ENCODE data around the gene DCTN4. TPM values are rescaled to one million over a fixed set of nuclear protein-coding genes. Genes with fewer than 3 reads are reported as not detected.

Gene DCTN4
- polyA plus RNA-seq, 6 donors from 2014 or later = 4.9 to 17.9 (median 12.0) TPM

DNA sequence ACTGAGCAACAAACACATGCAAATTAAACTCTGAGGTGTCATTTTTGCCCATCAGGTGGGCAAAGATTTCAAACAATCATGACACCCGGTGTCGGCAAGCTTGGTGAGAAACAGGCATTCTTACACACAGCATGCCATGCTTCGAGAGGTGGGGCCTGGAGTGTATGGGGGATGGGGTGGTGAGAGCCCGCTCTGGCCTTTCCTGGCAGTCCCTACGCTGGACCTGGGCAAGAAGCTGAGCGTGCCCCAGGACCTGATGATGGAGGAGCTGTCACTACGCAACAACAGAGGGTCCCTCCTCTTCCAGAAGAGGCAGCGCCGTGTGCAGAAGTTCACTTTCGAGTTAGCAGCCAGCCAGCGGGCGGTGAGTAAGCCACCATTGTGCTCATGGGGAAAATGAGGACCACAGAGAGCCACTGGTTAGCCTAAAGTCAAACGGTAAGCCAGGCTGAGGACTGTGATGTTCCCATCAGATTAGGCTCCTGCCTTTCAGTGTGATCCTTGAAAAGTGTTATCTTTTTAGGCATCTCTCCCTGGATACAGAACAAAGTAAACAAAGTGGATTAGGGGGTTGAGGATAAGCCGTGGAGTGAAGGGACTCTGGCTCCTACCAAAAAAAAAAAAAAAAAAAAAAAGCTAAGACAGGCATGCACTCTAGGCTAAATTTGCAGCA lies 88.4 kb downstream of the DCTN4 start:
- Mint-ChIP-seq H3K4me1 (peaks cover 0 to 10% (median 5%) of the 10 kb centered on the region in 3 donors), H3K36me3 (no peaks in the 10 kb centered on the region), H3K9me3 (no peaks in the 10 kb centered on the region), H3K4me3 (peak overlapping the region in 5 of 8 donors; percentile 10 to 77 (median 60)), H3K27me3 (peaks cover 25 to 27% (median 26%) of the 10 kb centered on the region in 3 donors), H3K27ac (no peak overlapping the region)
- no peak for ATAC-seq (ENCODE audit: low read depth in 2 of 2)
- DNase-seq = no peak

DNA sequence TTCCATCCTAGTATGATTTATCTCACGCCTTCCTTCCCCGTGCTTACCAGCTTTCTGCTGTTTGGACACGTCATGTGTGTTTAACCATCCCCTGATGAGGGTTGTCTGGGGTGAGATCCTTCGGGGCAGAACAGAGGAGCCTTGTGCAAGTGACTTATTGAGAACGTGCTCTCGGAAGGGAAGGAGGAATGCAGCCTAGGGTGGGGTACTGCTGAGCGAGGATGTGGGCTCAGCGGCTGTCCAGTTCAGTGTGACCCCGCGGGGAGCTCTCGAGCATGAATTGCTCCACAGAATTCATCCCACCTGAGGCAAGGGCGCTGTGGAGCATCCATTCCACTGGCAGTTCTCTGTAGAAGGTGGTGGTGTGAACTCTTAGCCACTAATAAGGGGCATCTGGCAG lies 93.8 kb downstream of the DCTN4 start:
- peaks cover 13 to 22% (median 20%) of the 10 kb centered on the region in 3 donors for H3K27me3 Mint-ChIP-seq
- DNase-seq (no peak), ATAC-seq (ENCODE audit: low read depth in 2 of 2) (no peak)
- H3K4me1 Mint-ChIP-seq = no peaks in the 10 kb centered on the region
- H3K36me3 Mint-ChIP-seq = no peaks in the 10 kb centered on the region
- H3K4me3 Mint-ChIP-seq = no peak overlapping the region
- H3K9me3 Mint-ChIP-seq = peaks cover 0 to 2% (median 0%) of the 10 kb centered on the region in 7 donors
- H3K27ac Mint-ChIP-seq = no peak overlapping the region

DNA sequence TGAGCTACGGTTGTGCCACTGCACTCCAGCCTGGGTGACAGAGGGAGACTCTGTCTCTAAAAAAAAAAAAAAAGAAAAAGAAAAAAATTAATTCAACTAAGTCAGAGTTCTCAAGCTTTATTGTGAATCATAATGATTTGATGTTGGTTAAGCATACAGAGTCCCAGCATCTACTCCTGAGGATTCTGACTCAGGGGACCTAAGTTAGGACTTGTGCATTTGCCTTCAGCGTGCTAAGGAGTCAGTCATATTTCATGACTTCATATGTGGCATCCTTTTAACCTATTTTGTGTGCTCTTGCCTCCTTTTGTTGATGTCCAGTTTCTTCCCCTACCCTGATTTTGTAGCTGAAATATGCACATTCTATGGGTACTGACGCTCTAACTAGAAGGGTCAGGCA lies 94.9 kb downstream of the DCTN4 start:
- no peak for ATAC-seq (ENCODE audit: low read depth in 2 of 2)

DNA sequence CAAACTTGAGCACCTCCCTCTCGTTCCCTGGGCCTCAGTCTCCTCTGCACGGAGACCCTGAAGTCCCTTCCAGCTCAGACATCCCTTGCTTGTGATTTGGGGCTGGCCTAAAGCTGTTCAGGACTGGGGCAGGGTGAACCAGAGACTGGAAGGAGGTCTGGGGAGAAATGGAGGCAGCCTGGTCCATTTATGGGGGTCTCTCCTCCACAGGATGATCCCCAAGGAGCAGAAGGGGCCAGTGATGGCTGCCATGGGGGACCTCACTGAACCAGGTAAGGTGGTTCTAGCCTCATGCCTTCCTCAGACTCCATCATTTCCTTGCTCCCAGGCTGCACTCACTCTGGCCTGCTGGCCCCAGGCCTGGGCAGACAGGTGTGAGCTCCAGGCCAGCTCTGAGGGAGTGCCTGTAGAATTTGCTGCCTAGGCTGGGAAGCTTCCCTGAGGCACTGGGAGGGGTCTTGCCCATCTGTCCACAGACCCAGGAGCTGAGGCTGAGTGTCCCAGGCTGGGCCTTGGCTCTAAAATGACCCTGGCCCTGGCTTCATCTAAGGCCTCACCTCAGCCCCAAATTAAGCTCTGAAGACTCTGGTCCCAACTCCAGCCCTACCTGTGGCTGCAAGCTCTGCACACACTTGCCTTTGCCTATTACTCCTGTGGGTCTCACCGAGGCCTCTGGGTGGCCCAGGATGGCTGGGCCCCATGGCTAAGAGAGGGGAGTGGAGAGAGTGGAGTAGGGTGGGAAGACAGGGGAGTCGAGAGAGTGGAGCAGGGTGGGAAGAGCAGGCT lies 95.9 kb downstream of the DCTN4 start:
- no peak for ATAC-seq (ENCODE audit: low read depth in 2 of 2)
- peak overlapping the region in 3 of 6 donors; percentile 37 to 54 (median 42) for H3K27ac Mint-ChIP-seq
- no peak for DNase-seq
- peaks cover 0 to 2% (median 0%) of the 10 kb centered on the region in 7 donors for H3K9me3 Mint-ChIP-seq
- H3K4me1 Mint-ChIP-seq = peaks cover 0 to under 1% (median 0%) of the 10 kb centered on the region in 3 donors
- H3K27me3 Mint-ChIP-seq = peaks cover 9 to 20% (median 13%) of the 10 kb centered on the region in 3 donors
- no peaks in the 10 kb centered on the region for H3K36me3 Mint-ChIP-seq
- no peak overlapping the region for H3K4me3 Mint-ChIP-seq

More for the DNA sequence above, 94.9 kb downstream of the DCTN4 start:
- Mint-ChIP-seq H3K36me3 (no peaks in the 10 kb centered on the region), H3K27ac (no peak overlapping the region), H3K4me1 (no peaks in the 10 kb centered on the region), H3K4me3 (no peak overlapping the region), H3K27me3 (peaks cover 9 to 20% (median 13%) of the 10 kb centered on the region in 3 donors), H3K9me3 (peaks cover 0 to 2% (median 0%) of the 10 kb centered on the region in 7 donors)
- DNase-seq = no peak

DNA sequence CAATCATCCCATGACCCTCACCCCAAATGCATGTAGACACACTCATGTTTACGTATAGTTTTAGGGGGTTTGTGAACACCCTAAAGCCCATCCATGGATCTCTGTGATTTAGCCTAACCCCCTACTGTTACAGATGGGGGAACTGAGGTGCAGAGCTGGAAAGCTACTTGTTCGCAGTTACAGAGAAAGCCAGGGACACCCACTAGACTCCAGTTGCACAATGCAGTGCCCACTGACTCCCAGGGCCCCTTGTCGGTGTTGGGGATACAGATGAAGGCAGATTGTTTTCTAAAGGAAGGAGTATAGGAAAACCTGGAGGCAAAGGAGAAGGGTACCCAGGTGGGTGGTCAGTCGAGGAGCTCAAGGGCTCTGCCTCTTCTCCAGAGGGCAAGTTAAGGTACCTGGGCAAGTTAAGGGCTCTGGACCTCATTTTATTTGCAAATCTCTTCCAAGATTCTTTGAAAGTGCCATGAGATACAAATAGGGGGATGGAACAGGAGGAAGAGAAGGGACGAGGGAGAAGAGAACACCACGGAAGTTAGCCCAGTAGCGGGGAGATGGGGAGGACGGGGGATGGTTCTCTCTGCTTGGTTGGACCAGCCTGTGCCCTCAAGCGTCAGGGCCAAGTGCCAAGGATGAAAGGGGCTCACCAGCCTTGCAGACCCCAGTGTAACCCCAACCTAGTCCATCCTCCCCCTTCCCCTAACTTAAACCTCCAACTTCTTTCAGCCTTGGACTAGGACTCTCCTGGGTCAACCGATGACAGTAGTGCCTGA lies 96.8 kb downstream of the DCTN4 start:
- Mint-ChIP-seq H3K4me3 (no peak overlapping the region), H3K27me3 (peaks cover 9 to 20% (median 13%) of the 10 kb centered on the region in 3 donors), H3K4me1 (peaks cover 0 to 9% (median 9%) of the 10 kb centered on the region in 3 donors), H3K36me3 (no peaks in the 10 kb centered on the region), H3K9me3 (peaks cover 0 to 2% (median 0%) of the 10 kb centered on the region in 7 donors), H3K27ac (peak overlapping the region in 1 of 6 donors; percentile 42)
- ATAC-seq (ENCODE audit: low read depth in 2 of 2) (no peak), DNase-seq (no peak)

DNA sequence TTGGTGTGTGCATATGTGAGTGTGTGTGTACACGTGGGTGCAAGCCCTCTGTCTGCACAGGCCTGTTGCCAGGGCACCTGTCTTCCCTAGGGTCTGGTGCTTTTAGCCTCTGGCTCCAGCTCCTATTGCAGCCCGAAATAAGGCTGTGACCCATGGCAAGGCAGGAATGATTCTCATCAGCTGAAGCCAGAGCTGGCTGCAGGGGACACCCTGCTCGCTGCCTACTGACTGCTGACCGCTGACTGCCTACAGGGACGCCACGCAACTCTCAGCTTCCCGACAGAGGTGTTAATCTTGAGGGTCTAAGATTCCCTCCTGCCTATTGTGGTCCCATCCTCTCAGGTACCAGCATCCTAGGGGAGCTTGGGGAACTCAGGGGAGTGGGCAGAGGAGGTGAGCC lies 97.7 kb downstream of the DCTN4 start, which contains the start of gene MYOZ3:
Gene MYOZ3 (plus strand): TSS at position 166 of the 400 bp plus-strand sequence. CDS start 1,691 bp downstream, outside the sequence.
- H3K36me3 Mint-ChIP-seq = no peaks in the 10 kb centered on the region
- no peak for ATAC-seq (ENCODE audit: low read depth in 2 of 2)
- H3K4me3 Mint-ChIP-seq = no peak within 1 kb of the TSS
- no peak within 1 kb of the TSS for H3K27ac Mint-ChIP-seq
- DNase-seq = no peak
- peaks cover 9 to 20% (median 13%) of the 10 kb centered on the region in 3 donors for H3K27me3 Mint-ChIP-seq
- H3K4me1 Mint-ChIP-seq = peaks cover 0 to 14% (median 10%) of the 10 kb centered on the region in 3 donors
- H3K9me3 Mint-ChIP-seq = peaks cover 0 to 2% (median 0%) of the 10 kb centered on the region in 7 donors

DNA sequence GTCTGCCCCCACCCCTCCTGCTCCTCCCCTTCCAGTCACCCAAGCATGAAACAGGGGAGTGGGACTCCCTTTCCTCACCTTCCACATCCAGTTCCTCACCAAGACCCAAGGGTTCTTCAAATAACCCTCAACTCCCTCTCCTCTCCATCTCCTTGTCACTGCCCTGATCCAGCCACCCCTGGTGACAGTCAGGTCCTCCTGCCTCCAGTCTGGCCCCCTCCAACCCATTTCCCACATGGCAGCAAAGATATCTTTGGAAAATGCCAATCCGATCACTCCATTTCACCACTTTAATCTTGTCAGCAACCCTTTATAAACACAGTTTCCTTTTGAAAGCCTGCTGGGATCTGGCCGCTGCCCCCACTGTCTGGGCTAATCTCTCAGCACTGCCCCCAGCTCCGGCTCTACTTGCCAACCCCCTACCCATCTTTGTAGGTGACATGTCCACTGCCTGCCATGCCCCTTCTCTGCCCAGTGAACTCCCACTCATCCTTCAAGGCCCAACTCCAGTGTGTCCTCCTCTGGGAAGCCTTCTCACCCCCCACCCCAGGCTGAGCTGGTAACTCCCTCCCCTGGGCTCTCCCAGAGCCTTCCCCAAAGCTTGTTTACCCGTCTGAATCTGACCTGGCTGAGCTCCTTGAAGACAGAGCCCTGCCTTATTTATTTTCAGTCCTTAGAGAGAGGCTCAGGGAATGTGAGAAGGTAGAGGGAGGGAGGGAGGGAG lies 98.5 kb downstream of the DCTN4 start:
- peaks cover 0 to 17% (median 17%) of the 10 kb centered on the region in 3 donors for H3K4me1 Mint-ChIP-seq
- no peak overlapping the region for H3K27ac Mint-ChIP-seq
- peaks cover 0 to 2% (median 0%) of the 10 kb centered on the region in 7 donors for H3K9me3 Mint-ChIP-seq
- no peak overlapping the region for H3K4me3 Mint-ChIP-seq
- ATAC-seq (ENCODE audit: low read depth in 2 of 2) (no peak), DNase-seq (no peak)
- H3K27me3 Mint-ChIP-seq = peaks cover 9 to 20% (median 13%) of the 10 kb centered on the region in 3 donors
- H3K36me3 Mint-ChIP-seq = no peaks in the 10 kb centered on the region

DNA sequence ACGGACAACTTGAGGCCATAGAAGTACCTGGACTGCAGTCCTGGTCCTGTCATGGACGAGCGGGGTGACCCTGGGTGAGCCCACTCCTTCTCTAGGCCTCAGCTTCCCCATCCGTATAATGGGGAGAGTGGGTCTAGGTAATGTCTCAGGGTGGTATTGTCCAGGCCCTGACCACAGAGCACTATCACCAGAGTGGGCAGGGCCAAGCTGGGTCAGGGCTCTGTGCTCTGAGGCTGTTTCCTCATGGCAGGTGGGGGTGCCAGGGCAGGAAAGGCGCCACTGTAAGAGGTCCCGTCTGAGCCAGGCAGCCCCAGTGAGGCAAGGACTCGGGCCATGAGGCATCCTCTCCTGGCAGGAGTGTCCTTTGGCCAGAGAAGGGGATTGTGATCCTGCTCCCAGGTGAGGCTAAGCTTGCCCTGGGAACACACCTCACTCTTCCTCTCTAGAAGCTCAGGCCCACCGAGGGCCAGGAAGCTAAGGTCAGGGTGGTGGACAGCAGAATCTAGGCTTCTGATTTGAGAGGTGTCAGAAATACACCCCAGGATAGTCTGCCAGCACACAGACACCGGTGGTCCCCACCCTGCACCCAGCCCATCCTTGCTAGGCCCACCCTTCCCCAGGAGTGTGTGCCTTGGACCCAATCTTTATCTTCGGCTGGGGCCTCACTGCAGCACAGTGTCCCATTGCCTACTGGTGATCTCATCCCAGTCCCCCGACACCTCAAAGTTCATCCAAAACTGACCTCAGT lies 99.3 kb downstream of the DCTN4 start:
- DNase-seq (no peak), ATAC-seq (ENCODE audit: low read depth in 2 of 2) (no peak)
- H3K27ac Mint-ChIP-seq = no peak overlapping the region
- peaks cover 0 to 2% (median 0%) of the 10 kb centered on the region in 7 donors for H3K9me3 Mint-ChIP-seq
- no peak overlapping the region for H3K4me3 Mint-ChIP-seq
- no peaks in the 10 kb centered on the region for H3K36me3 Mint-ChIP-seq
- H3K27me3 Mint-ChIP-seq = peaks cover 5 to 20% (median 9%) of the 10 kb centered on the region in 3 donors
- H3K4me1 Mint-ChIP-seq = peaks cover 0 to 18% (median 17%) of the 10 kb centered on the region in 3 donors

DNA sequence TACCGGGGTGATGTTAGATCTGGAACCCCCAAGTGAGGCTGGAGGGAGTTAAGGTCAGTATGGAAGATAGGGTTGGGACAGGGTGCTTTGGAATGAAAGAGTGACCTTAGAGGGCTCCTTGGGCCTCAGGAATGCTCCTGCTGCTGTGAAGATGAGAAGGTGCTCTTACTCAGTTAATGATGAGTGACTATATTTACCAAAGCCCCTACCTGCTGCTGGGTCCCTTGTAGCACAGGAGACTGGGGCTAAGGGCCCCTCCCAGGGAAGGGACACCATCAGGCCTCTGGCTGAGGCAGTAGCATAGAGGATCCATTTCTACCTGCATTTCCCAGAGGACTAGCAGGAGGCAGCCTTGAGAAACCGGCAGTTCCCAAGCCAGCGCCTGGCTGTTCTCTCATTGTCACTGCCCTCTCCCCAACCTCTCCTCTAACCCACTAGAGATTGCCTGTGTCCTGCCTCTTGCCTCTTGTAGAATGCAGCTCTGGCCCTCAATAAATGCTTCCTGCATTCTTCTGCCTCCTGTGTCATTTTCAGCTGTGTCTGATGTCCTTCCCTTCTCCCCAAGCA lies 100.0 kb downstream of the DCTN4 start:
- no peak for ATAC-seq (ENCODE audit: low read depth in 2 of 2)
- H3K27ac Mint-ChIP-seq = peak overlapping the region in 2 of 6 donors; percentile 19 to 96
- peaks cover 0 to 2% (median 0%) of the 10 kb centered on the region in 7 donors for H3K9me3 Mint-ChIP-seq
- no peak for DNase-seq
- peaks cover 3 to 22% (median 17%) of the 10 kb centered on the region in 3 donors for H3K4me1 Mint-ChIP-seq
- H3K36me3 Mint-ChIP-seq = no peaks in the 10 kb centered on the region
- H3K4me3 Mint-ChIP-seq = peak overlapping the region in 3 of 8 donors; percentile 44 to 73 (median 45)
- peaks cover 5 to 20% (median 5%) of the 10 kb centered on the region in 3 donors for H3K27me3 Mint-ChIP-seq

Measured in naive B cell (primary cell).